ENCODE data around the gene VPS8.

DNA sequence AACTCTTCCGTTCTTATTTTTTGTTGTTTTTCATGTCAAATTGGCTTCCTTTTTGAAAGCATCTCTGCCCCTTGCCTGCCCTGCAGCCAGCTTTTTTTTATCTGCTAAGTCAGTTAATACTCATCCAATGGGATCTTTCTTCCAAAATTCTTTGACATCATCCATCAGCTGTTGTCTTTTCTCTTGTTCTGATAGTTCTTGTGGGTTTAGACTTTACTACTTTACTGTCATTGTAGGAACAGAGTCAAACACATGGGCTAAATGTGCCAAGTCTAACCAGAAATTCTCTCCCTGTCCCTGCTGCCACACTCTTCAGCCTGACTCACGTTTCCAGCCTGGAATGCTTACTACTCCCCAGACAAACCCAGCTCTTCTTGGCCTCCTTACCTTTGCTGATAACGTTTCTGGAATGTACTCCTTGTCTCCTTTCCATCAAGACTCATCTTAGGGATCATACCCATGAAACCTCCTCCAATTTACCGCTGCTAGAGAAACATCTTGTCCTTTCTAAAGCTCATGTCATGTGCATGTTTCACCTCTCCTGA lies 10.7 kb upstream of the VPS8 start:
- TF ChIP-seq CTCF (IDR thresholded peaks at IDR 0.05) (no peak), POLR2A (IDR thresholded peaks at IDR 0.05) (no peak)

All from esophagus squamous epithelium (tissue), 4 donors.